Fibroblast of the conjunctiva (primary cell): ENCODE results near the gene HMGCS2.
A peak's percentile ranks its signal among the peaks of the same experiment; 100 is the strongest.
"Not testable (repeated sequence)": the region's sequence is repeated elsewhere in the genome, so short reads cannot be mapped to it uniquely, and the experiment has no call there.

Experiments
- DNase-seq: peaks from one replicate; pipeline ENCODE4 v3.0.0-alpha.2; 2010; ENCODE audit warnings: low read depth

Gene HMGCS2

DNA sequence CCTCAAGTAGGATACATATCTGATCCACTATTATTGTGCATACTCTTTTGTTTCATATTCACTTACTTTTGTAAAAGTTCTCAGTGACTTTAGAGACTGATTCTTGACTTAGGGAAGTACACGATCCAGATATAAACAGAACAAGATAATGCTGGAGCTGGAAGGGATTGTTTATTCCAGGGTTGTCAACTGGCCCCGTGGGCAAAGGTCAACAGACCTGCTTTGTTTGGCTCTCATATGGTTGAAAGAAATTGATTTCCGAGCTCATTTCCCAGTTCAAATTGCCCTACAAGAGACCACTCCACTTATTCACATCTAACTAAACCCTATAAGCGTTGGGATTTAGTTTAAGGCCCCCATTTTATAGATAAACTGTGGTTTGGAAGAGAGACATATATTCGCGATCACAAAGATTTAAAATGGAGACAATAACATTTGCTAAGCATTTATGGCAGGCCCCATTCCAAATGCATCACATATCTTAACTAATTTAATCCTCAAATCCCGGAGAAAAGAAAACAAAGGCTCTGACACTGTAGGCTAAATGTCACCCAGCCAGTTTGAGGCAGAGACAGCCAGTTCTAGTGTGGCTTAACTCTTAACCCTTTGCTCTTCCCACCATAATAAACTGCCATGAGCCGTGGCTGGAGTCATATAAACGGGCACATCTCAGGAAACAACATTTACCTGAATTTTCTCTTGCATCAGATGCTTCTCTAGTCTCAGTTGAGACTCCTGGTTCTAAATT lies 21.9 kb upstream of the HMGCS2 start:
- DNase-seq: no peak

DNA sequence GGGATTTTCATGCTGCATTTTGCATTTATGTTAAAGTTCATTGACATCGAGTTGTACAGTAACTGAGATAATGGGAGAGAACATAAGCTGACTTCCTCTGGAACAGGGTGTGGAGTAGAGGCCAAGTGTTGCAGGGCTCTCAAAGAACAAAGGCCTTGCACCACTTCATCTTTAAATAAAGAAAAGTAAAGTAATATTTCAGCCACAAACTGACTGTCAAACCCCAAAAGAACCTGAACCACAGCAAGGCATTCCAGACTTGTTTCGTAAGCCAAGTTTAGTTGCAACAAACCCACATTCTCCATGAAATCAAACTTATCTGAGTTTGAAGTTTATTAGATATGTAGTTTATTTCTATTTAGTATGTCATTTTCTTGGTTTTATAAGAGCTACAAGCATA lies 19.1 kb upstream of the HMGCS2 start:
- DNase-seq: no peak

DNA sequence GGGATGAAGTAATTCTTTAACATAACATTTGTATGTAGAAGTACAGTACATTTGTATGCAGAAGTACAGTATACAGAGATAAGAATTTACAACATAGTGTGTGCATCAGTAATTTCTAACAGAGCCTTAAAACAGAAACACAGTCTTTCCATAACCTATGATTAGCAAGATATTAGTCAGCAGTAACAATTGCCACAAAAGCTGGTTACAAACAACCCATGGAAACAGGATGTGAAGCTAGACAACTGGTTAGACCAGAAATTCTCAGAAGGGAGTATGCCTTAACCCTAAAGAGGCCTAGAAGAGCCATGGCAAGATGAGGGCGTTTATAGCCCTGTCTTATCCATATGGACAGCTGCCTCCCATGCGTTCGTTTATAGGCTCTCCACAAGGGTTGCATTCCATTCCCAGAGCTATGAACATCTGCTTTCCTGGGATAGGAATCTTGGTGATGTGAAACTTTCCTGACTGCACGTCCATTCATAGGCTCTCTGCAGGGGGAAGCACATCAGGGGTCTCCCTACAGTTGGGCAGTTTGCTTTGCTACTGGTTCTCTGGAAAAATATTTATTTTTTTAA lies 17.9 kb upstream of the HMGCS2 start:
- not testable (repeated sequence) for DNase-seq

DNA sequence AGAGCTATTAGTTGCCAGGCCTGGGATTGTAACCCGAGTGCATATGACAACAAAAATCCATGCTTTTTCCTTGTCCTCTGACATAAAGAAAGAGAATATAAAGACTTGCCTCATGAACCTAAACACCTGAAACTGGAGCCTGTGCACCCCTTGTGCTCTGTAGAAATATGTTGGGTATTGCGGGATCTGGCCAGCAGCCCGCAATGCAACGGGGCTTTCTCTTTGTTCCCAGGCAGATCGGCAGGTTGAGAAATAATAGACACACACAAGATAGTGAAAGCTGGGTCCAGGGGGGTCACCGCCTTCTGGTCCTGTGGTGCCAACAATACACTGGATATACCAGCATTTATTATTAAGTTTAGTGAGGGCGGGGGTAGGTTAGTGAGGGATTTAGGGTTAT lies 17.3 kb upstream of the HMGCS2 start:
- not testable (repeated sequence) for DNase-seq

DNA sequence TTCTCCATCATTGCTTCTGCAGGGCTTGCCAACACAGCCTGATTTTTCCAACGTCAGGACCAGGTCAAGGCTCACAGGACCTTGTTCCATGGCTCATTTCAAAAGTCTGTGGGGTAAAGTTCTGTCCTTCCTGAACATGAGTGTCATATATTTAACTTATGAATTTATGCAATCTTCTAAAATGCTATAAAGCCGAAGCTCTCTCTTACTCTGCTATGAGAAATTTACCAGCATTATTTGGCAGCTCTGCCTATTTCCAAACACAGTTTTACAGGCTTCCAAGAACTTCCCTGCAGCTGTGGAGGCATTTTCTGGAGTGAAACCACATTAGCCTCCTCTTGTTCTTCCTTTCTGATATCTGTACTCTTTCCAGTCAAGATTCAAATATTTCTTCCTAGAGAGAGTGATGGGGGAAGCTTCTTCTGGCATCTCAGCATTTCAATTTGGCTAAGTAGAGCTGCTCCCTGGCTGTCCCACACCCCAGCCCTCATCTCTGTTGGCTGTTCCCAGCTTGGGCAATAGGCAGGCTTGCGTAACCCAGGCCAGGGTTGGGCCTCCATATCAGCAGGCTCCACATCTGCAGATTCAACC lies 15.6 kb upstream of the HMGCS2 start:
- DNase-seq: peak; percentile 24

DNA sequence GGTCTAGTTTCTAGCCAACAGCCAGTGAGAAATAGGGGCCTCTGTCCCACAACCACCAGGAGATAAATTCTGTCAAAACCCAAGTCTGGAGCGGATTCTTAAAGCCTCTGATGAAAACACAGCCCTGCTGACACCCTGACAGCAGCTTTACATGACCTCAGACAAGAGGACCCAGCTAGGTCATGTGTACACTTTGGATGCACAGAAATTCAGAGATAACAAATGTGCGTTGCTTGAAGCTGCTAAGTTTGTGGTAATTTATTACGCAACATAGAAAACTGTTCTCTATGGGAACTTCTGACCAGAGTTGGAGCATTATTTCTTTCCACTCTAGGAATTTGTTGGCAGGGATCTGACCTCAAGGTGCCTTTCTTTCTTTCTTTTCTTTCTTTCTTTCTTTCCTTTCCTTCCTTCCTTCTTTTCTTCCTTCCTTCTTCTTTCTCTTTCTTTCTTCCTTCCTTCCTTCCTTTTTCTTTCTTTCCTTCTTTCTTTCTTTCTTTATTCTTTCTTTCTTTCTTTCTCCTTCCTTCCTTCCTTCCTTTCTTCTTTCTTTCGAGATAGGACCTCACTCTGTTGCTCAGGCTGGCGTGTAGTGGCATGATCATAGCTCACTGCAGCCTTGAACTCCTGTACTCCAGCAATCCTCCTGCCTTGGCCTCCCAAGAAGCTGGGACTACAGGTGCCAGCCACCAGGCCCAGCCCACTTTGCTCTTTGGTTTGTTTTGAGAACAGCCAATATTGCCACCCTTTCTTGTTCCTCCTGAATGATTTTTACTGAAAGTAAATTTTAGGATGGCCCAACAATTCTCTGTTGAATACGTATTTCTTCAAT lies 14.9 kb upstream of the HMGCS2 start:
- DNase-seq: no peak

DNA sequence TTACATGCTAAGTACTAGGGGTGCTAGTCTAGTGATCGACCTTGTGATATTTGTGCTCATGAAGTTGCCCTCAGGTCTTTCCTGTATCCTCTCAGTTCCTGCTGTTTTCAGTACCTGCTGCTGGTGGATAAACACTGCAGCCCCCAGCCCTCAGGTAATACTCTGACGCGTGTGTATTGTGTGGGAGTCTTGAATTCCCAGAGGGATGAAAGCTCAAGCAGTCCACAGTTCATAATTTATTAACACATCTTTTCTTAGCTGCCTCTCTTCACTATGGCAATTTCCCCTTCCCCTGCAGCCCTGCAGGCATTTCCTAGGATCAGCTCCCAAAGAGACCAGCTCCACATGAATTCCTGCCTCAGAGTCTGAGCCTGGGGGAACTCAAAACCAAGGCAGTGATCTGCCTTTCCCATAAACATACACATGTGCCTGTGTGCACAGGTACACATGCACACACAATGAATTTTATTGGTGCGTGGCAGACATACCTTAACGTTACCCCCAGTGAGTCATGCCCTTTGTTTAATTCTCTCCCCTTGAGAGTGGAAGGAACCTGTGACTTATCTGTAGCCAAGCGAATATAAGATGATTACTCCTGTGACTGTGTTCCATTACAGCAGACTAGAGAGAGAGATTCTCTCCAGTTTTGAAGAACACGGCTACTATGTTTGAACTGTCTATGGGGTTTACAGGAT lies 14.1 kb upstream of the HMGCS2 start:
- DNase-seq: no peak

DNA sequence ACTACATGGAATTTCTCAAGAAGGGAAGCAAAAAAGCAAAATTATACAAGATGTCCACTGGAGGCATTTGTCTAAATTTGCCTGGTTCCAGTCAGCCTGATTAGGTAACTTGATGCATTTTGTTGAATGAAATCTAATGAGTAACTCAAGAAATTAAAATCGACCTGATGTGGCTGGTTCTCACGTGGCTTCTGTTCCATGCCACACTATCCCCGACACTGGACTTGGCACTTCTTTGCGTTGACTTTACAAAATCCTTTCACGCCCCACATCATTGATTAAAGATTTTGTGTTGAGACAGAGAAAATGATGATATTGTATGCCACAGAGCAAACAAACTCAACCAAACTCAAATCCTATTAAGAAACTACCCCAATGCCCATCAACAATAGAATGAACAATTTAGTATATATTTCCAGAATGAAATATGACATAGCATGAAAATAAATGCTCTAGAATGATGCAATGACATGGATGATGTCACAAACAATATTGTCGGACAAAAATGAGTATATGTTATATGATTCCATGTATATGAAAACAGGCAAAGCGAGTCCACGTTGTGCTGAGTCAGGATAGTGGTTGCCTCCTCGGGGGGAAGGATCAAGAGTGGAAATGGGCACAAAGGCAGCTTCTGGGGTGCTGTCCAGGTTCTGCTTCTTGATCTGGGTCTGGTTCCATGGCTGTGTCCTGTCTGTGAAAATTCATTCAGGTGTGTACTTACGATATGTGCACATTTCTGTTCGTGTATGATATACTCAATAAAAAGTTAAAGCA lies 12.9 kb upstream of the HMGCS2 start:
- no peak for DNase-seq

DNA sequence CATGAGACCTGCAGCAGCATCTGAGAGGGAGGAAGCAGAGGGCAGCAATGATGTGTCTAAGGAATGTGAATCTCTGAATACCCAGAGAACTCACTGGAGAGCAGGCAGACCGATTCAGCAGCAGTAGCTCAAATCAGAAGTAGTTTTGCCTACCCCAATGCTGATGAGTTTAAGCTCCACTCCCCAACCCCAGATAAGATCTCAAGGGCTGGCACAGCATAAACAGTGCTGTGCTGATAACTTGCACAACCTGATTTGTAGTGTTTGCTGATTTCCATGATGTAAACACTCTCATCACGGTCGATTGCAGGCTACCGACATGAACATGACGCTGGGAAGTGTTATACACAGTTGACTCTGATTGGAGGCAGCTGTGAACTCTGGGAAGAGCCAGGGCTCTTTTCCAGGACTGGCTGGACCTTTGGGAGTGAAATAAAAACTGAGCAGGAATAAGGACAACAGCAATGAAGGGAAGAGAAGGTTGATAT lies 11.2 kb upstream of the HMGCS2 start:
- DNase-seq: no peak

DNA sequence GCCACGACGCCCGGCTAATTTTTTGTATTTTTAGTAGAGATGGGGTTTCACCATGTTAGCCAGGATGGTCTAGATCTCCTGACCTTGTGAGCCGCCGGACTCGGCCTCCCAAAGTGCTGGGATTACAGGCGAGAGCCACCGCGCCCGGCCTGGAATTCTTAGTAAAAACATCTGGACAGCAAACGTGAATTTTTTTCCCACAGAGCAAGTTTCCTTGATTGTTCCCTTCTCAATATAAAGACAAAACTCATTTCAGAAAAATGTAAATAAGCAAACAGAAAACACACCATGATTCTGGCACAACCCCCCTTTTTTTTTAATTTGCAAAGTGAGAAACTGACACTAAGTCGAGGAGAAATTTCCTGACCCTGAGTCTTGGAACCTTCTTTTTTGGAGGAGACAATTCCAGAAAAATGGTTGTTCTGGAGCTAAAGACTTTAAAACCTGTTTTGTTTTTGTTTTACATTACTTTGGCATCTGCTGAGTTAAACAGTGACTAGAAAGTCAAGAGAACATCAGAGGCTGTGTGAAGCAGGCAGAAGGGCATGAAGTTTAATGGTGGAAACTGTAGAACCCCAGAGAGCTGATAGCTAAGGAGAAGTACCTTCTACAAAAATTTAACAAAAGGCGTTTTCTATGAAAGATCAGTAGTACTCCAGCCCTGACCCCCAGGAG lies 10.3 kb upstream of the HMGCS2 start:
- no peak for DNase-seq

DNA sequence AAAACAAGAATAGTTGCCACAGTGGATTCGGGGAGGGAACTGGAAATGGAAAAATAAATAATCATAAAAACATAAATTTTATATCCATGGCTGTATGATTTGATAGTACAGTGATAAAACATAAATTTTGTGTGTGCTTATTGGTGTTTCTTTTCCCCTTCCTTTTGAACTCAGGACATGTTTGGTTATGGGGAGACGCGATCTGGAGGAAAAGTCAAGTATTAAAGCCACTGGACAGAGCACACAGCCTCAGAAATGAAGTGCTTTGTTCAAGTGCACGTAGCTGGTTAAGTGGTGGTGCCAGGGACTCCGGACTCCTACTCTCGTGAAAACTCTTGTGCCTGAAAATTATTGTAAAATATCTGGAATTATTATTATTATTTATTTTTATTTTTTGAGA lies 9.7 kb upstream of the HMGCS2 start:
- no peak for DNase-seq

DNA sequence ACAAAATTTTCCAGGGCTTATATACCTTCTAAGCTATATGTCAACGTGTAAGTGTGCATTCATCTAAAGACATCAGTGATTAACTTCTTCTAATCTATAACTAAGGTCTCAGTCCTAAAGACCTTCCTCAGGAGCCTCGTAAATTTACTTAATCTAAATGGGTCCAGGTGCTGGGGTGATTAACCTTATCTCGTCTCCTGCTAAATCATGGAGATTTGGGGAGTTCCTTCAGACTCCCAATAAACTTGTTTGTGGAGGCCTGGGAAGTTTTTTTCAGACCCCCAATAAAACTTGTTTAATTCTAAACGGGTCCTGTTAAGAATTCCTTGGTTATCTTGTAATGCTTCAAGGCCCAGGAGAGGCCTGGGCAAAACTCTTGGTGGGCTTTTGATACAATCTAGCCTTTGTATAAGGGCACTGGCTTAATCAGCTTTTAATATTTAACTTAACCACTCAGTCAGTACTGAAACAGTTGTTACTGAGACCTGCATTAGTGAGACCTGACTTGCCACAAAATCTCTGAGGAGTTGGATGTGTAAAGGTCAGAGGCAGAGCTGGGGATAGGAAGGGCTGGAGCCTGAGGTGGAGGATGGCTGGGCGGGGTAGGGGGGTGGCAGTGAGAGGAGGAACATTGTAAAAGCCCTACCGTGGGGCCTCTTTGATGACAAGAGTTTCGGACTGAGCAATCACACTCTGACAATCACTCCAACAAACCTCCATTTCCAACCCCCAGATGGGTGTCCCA lies 6.2 kb upstream of the HMGCS2 start:
- DNase-seq: no peak

DNA sequence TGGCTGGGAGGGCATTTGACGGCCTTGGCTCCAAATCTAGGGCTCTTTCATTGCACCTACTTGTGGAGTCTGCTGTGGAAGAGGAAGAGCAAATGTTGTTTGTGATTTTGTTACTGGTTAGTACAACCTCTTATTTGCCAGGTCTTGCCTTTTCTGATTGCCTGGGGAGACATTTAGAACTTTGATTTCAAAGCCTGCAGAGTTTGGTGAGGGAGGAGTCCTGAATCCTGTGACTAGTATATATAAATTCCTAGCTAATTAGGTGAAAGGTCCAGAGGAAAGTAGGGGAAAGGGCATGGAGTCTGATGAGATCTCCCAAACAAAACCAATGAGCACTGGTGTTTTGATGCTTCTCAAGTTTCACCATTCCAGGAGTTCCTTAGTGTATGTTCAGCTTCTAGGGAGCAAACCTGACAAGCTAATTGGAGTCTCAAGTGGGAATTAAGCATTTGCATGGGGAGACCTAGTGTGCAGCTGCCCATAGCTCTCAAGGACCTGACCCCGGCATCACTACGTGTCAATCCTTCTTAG lies 5.1 kb upstream of the HMGCS2 start:
- no peak for DNase-seq

DNA sequence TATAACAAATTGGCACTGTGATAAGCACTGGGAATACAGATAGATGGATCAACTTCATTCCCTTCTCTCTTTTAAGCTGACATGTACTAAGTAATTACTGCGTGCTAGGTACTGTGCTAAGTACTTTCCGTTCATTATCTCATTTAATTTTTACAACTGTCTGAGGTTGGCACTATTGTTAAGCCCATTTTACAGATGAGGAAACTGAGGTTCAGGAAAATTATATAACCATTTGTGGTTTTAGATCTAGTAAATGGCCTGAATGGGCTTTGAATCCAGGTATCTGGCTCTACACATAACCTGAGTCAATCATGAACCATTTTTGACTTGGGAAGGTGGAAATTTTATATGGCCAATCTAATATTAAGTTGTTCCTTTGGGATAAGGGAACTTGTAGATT lies 3.6 kb upstream of the HMGCS2 start:
- no peak for DNase-seq

DNA sequence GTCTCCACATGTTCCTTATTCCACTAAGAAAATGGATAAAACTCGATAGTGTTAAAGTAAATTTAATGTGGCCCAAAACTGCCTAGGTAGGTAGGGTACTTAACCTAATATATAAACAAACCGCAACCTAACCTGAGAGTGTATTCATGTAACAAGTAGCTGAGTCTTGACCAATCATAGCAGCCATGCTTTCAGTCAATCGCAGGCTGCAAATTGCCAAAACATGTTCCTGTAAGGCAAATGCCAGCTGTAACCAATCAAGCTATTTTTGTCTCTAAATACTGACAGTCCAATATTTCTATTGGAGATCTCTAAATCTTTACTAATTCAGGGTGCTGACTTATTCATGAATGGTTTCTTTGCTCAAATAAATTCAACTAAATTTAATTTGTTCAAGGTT lies 3.1 kb upstream of the HMGCS2 start:
- no peak for DNase-seq

DNA sequence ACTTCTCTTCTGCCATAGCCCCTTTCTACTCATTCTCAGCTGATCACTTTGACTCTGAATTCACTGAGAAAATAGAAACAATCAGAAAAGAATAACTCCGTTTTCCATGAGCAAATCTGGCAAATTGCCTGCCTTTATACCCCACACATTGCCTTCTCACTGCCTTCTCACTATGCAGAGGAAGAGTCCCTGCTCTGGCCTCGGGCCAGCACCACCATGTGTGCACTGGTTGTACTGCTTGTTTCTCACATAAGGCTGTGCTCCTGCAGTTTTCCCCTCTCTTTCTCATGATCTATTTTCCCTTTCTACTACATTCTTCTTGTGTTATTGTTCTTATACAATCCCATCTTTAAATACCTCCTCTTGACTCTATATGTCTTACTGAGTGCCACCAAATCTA lies 2.3 kb upstream of the HMGCS2 start:
- DNase-seq: no peak

DNA sequence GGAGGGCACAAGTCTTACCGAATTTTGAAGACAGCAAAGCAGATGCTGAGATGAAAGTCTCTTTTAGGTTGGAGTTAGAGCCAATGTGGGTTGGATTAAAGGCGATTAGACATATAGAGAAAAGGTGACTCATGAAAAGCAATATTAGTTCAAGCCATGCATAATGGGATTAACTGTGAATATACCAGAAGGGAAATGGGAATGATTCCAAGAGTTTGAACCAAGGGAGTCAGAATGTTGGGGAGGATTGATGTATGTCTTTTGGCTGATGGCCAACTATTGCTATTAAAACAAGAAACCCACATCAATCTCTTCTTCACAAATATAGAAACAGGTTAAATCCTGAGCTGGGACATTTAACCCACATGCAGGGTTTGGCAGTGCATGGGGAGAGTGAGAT lies 1.2 kb downstream of the HMGCS2 start:
- DNase-seq: no peak

DNA sequence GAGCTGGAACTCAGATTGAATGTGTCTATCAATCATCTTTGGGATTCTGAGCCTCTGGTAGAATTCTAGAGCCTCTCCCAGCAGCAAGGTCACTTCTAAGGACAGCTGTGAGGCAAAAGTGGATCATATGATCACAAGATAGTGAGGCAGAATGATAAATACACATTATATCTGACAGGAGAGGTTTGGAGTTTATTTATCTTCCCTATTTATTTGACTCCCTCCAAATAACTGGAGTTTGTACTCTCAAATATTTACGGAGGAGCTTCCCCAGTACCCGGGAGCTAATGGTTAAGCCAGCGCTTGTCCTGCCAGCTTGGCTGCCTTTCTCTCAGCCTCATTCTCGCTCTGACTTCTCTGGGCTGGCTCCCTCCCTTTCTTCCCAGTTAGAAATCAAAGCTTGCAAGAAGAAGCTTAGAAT lies 2.3 kb downstream of the HMGCS2 start:
- DNase-seq: no peak

DNA sequence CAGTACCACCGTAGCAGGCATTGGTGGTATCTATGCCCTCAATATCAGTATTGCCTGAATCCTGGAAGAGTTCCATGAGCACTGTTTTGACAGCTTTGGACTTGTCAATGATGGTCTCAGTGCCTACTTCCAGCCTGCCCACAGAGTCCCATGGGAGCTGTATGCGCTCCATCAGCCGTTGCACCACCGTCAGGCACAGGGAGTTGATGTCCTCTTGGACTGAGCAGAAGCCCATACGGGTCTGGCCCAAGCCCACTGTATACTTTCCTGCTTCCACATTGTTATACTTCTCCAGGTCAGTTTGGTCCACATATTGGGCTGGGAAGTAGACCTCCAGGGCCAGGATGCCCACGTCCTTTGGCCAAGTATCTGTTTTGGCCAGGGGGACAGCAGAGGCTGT lies 4.5 kb downstream of the HMGCS2 start:
- DNase-seq: no peak

DNA sequence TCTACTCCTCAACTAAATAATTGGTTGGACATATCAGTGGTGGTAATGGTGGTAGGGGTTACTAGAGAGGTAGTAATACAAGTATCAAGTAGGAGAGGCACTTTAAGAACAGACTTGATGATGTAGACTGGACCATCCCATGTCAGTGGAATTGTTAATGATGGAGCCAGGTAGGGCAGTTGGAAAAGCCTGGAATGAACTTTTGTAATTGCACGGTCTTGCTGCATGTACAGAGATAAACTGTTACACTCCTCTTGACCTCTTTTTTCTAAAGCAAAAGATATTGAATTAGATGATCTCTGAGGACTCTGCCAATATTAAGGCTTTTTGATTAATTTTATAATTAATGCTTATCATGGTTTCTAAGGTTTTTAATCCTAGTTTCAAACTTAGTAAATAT lies 5.8 kb downstream of the HMGCS2 start:
- no peak for DNase-seq
